ENCODE results near the gene TNS3.
A peak's percentile ranks its signal among the peaks of the same experiment; 100 is the strongest.

DNA sequence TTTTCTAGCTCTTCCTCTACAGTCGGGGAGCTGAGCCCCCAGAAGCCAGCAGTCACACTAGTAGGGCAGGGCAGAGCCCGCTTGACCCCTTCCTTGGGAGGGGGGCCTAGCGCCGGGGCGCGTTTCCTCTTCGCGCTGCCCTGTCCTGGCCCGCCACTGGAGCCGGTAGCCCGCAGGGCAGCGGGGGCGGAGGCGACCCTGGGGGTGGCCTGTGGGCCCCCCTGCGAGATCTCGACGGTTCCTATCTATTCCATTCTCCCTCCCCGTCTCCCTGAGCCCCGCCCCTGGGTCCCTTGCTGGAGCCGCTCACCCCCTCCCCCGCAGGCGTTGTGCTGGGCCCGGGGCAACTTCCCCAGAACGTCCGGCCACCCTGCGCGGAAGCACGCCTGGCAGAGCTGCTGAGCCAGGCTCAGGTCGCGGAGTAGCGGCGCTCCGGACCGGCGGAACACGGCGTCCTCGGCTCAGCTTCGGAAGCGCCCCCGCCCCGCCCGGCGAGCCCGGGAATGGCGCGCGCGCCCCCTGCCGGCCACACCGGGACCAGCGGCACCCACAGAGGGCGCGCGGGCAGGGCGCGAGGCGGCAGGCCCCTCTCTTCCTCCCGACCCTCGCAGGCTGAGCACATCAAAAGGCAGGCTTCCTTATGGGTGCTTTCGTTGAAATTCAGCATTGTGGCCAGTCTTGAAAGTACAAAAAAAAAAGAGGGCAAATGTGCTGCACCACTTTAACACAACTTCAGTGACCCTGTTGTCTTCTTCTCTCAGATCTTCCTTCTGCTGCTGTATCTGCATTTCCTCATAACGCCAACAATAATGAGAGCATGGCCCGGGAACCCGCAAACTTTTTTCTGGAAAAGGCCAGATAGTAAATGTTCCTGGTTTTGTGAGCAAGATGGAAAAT lies 327.6 kb downstream of the TNS3 start:
- TF ChIP-seq CTCF (conservative IDR thresholded peaks at IDR 0.05) (peak; percentile 89), EZH2 (IDR thresholded peaks at IDR 0.05; ENCODE audit: low read depth) (no peak)
